ENCODE data around the gene MAGI3.

GRCh38 chr1:113396102-113396501, 5.8 kb downstream of the MAGI3 start:
- no peak for TF ChIP-seq POLR2A (IDR thresholded peaks at IDR 0.05)
- TF ChIP-seq, protein P1, sequence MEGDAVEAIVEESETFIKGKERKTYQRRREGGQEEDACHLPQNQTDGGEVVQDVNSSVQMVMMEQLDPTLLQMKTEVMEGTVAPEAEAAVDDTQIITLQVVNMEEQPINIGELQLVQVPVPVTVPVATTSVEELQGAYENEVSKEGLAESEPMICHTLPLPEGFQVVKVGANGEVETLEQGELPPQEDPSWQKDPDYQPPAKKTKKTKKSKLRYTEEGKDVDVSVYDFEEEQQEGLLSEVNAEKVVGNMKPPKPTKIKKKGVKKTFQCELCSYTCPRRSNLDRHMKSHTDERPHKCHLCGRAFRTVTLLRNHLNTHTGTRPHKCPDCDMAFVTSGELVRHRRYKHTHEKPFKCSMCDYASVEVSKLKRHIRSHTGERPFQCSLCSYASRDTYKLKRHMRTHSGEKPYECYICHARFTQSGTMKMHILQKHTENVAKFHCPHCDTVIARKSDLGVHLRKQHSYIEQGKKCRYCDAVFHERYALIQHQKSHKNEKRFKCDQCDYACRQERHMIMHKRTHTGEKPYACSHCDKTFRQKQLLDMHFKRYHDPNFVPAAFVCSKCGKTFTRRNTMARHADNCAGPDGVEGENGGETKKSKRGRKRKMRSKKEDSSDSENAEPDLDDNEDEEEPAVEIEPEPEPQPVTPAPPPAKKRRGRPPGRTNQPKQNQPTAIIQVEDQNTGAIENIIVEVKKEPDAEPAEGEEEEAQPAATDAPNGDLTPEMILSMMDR (IDR thresholded peaks at IDR 0.05), result no peak
